ENCODE results near the gene EDN2.

DNA sequence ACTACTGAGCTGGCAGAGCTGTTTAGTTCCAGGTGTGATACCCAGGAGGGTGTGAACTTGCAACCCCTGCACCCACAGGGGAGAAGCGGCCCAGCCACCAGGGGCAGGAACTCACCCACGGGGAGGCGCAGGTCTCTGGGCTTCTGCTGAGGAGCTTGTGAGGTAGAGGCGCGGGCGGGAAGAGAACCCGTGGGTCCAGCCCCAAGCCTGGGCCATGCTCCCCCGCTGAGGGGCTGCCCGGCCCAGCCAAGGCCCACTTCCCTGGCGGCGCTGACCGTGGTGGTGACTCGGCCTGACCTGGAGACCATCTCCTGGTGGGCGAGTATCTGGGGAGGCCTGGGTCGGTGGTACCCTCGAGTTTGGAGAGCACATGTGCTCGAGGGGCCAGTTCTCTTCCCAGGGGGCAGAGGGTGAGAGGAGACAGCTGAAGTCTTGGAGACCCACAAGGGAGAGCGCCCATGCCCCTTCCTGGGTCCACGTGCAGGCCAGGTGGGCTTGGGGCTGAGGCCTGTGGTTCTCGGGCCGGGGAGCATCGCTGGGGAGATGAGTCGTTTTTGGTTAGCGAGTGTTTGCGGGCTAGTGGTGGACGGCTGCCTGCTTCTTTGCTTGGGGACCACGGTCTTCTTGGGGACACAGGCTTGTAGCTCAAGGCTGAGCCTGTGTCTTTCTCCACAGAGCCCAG is 28.4 kb upstream of the EDN2 start:
- no peak for TF ChIP-seq EZH2phosphoT487 (IDR thresholded peaks at IDR 0.05; ENCODE audit: low read depth, severe bottlenecking, unreplicated experiment)
- TF ChIP-seq CTCF (IDR thresholded peaks at IDR 0.05; ENCODE audit: poor library complexity) = no peak
